SK-N-SH (cell line): ENCODE results near the gene LTBP1. TPM values are rescaled to one million over a fixed set of nuclear protein-coding genes. Genes with fewer than 3 reads are reported as not detected.

Experiments
- CTCF ChIA-PET: fragments of 300-600, 350-600 bp; formaldehyde crosslinking; extraction: SDS; loops from one replicate; lab custom pipeline; 2021; lab: Yijun Ruan, JAX
- POLR2A ChIA-PET: fragments of 350-600 bp; sonication (Branson Sonifier 250); formaldehyde crosslinking; extraction: SDS; loops from one replicate; lab custom pipeline; 2020; ENCODE audit warnings: antibody characterized with exemption, inconsistent platforms; lab: Yijun Ruan, JAX
- DNase-seq: peaks from one replicate; pipeline ENCODE4 v3.0.0; 2012
- H2AFZ ChIP-seq: fragments of 200-600 bp; sonication (generic); 2 replicates; pipeline ENCODE4 v1.8.1; 2016; ENCODE audit warnings: antibody characterized with exemption, mild to moderate bottlenecking, low read depth
- H3F3A ChIP-seq: fragments of 200-600 bp; sonication (generic); replicated peaks from 2 replicates; pipeline ENCODE3; 2016; ENCODE audit warnings: antibody characterized with exemption, mild to moderate bottlenecking; ENCODE audit not compliant: insufficient read depth
- H3K27ac ChIP-seq, 2 experiments: fragments of 200-500 bp in 1 of 2; fragments of 200-600 bp in 1 of 2; sonication (Bioruptor generic) in 1 of 2; sonication (generic), shearing (Covaris generic) in 1 of 2; 2 replicates each; pipeline versions ENCODE4 v1.5.1 to v1.6.1; 2014 to 2016; ENCODE audit warnings: low read depth in 2 of 2, inconsistent platforms in 1 of 2, low read length in 1 of 2, mild to moderate bottlenecking in 1 of 2, mixed read lengths in 1 of 2
- H3K27me3 ChIP-seq: fragments of 200-600 bp; sonication (generic), shearing (Covaris generic); 2 replicates; pipeline ENCODE4 v1.6.1; 2016; ENCODE audit warnings: mixed run types; ENCODE audit not compliant: insufficient read depth
- H3K36me3 ChIP-seq, 2 experiments: fragments of 200-500 bp in 1 of 2; fragments of 200-600 bp in 1 of 2; sonication (Bioruptor generic) in 1 of 2; sonication (generic) in 1 of 2; replicated peaks in 1 of 2; 2 replicates each; pipeline versions ENCODE3 to v1.5.1; 2014 to 2016; ENCODE audit warnings: low read length in 1 of 2, mild to moderate bottlenecking in 1 of 2; ENCODE audit not compliant: insufficient read depth in 2 of 2, control insufficient read depth in 1 of 2
- H3K4me1 ChIP-seq, 2 experiments: fragments of 200-500 bp in 1 of 2; fragments of 200-600 bp in 1 of 2; sonication (Bioruptor generic) in 1 of 2; sonication (generic), shearing (Covaris generic) in 1 of 2; 2 replicates each; pipeline versions ENCODE4 v1.5.1 to v1.6.1; 2014 to 2016; ENCODE audit warnings: low read depth in 1 of 2, low read length in 1 of 2, mixed run types in 1 of 2; ENCODE audit not compliant: insufficient read depth in 2 of 2, control insufficient read depth in 1 of 2
- H3K4me2 ChIP-seq: fragments of 200-600 bp; sonication (generic), shearing (Covaris generic); 2 replicates; pipeline ENCODE4 v1.6.1; 2017; ENCODE audit warnings: mixed run types
- H3K4me3 ChIP-seq, 2 experiments: fragments of 200-500 bp in 1 of 2; fragments of 200-600 bp in 1 of 2; sonication (Bioruptor generic) in 1 of 2; sonication (generic), shearing (Covaris generic) in 1 of 2; 2 replicates each; pipeline versions ENCODE4 v1.5.1 to v1.8.1; 2014 to 2016; ENCODE audit warnings: low read depth in 2 of 2, inconsistent platforms in 1 of 2, low read length in 1 of 2, mild to moderate bottlenecking in 1 of 2, mixed read lengths in 1 of 2, moderate library complexity in 1 of 2
- H3K79me2 ChIP-seq: fragments of 200-600 bp; sonication (generic); 2 replicates; pipeline ENCODE4 v1.8.1; 2017; ENCODE audit warnings: mild to moderate bottlenecking; ENCODE audit not compliant: insufficient read depth
- H3K9ac ChIP-seq: fragments of 200-600 bp; sonication (generic); 2 replicates; pipeline ENCODE4 v1.6.1; 2017; ENCODE audit warnings: mixed run types
- H3K9me2 ChIP-seq: fragments of 200-600 bp; sonication (generic); 2 replicates; pipeline ENCODE4 v1.6.1; 2017; ENCODE audit warnings: mixed run types
- H3K9me3 ChIP-seq: fragments of 200-600 bp; sonication (generic); 2 replicates; pipeline ENCODE4 v1.6.1; 2017; ENCODE audit warnings: mixed run types, mild to moderate bottlenecking, moderate library complexity
- H4K20me1 ChIP-seq: fragments of 200-600 bp; sonication (generic); 2 replicates; pipeline ENCODE4 v1.6.1; 2017; ENCODE audit warnings: mild to moderate bottlenecking, mixed run types; ENCODE audit not compliant: insufficient read depth
- CHD2 ChIP-seq: fragments of 150-350 bp; IDR thresholded peaks from 2 replicates; pipeline ENCODE4 v1.6.1; 2018; ENCODE audit warnings: low read length; ENCODE audit not compliant: partially characterized antibody
- CTCF ChIP-seq: fragments of 200-600 bp; sonication (generic); IDR thresholded peaks from 2 replicates; pipeline ENCODE4 v1.6.1; 2017; ENCODE audit warnings: antibody characterized with exemption, mild to moderate bottlenecking, moderate library complexity
- ELF1 ChIP-seq: IDR thresholded peaks from 2 replicates; pipeline ENCODE4 v1.4.0; 2012
- EP300 ChIP-seq, 2 experiments: IDR thresholded peaks; 2 replicates each; pipeline versions ENCODE4 v1.4.0 to v1.6.1; 2012; ENCODE audit warnings: borderline replicate concordance in 1 of 2, low read depth in 1 of 2, low read length in 1 of 2
- EZH2phosphoT487 ChIP-seq: fragments of 200-600 bp; sonication (generic); IDR thresholded peaks from 2 replicates; pipeline ENCODE4 v1.6.1; 2017; ENCODE audit warnings: low read depth, mixed run types, mild to moderate bottlenecking, antibody characterized with exemption, moderate library complexity, borderline replicate concordance
- FOSL2 ChIP-seq: IDR thresholded peaks from 2 replicates; pipeline ENCODE4 v1.4.0; 2012; ENCODE audit warnings: low read depth, mild to moderate bottlenecking, moderate library complexity, borderline replicate concordance
- GABPA ChIP-seq: IDR thresholded peaks from 2 replicates; pipeline ENCODE4 v1.4.0; 2012; ENCODE audit warnings: low read depth, mild to moderate bottlenecking
- IRF3 ChIP-seq: fragments of 150-350 bp; IDR thresholded peaks from 2 replicates; pipeline ENCODE4 v1.6.1; 2016; ENCODE audit warnings: mild to moderate bottlenecking, low read depth, low read length
- MEF2A ChIP-seq: IDR thresholded peaks from 2 replicates; pipeline ENCODE4 v1.4.0; 2012; ENCODE audit warnings: low read depth, borderline replicate concordance
- PBX3 ChIP-seq: IDR thresholded peaks from 2 replicates; pipeline ENCODE4; 2012
- POLR2AphosphoS5 ChIP-seq: IDR thresholded peaks from 2 replicates; pipeline ENCODE4 v1.6.1; 2012; ENCODE audit warnings: low read depth, low read length
- RAD21 ChIP-seq: IDR thresholded peaks from 2 replicates; pipeline ENCODE4 v1.6.1; 2012; ENCODE audit warnings: mild to moderate bottlenecking, low read length
- RFX5 ChIP-seq: IDR thresholded peaks from 2 replicates; pipeline ENCODE4 v1.6.1; 2012; ENCODE audit warnings: mild to moderate bottlenecking, improper control_type of control experiment, low read length
- RXRA ChIP-seq: IDR thresholded peaks from 2 replicates; pipeline ENCODE4 v1.4.0; 2012; ENCODE audit warnings: low read depth, mild to moderate bottlenecking, borderline replicate concordance
- SMC3 ChIP-seq: IDR thresholded peaks from 2 replicates; pipeline ENCODE4 v1.6.1; 2012; ENCODE audit warnings: low read depth, low read length, improper control_type of control experiment
- TAF1 ChIP-seq: IDR thresholded peaks from 2 replicates; pipeline ENCODE4 v1.6.1; 2012; ENCODE audit warnings: low read depth, mild to moderate bottlenecking, low read length, moderate library complexity, borderline replicate concordance
- TCF12 ChIP-seq: IDR thresholded peaks from 2 replicates; pipeline ENCODE4 v1.4.0; 2012
- WGBS: methylation state at CpG from one replicate; pipeline ENCODE4 v1.1.6; 2017; ENCODE audit warnings: low lambda C conversion rate; 5-methylcytosine and 5-hydroxymethylcytosine counted together
- polyA plus RNA-seq, 3 experiments: library from polyadenylated mRNA; depleted of rRNA; stranded (reverse); fragments of >200 nt; gene quantifications; 2 replicates each; pipeline ENCODE4 v1.2.3, GENCODE V29; 2012

LTBP1 gene
- polyA plus RNA-seq, 1 of the 3 experiments (the other 2 are of a cell fraction) = 467 TPM

GRCh38 chr2:33005057-33005456 lies 58.3 kb downstream of the LTBP1 start:
- CTCF ChIA-PET = interaction anchor here (1.1 kb wide), 1 partner anchor 30 kb away, joined by 3 read pairs; no protein-coding TSS in a partner anchor
- no peak for DNase-seq
- no peaks in the 10 kb centered on the region for H3K9me2 ChIP-seq
- POLR2A ChIA-PET = no interaction called here
- H4K20me1 ChIP-seq = no peaks in the 10 kb centered on the region
- no peak for TF ChIP-seq MEF2A
- no peak for TF ChIP-seq CTCF
- no peak for TF ChIP-seq POLR2AphosphoS5
- no peak for TF ChIP-seq ELF1
- TF ChIP-seq EP300 (IDR thresholded peaks at IDR 0.05; ENCODE audit: borderline replicate concordance in 1 of 2, low read depth in 1 of 2, low read length in 1 of 2) = no peak
- TF ChIP-seq TAF1 = no peak
- TF ChIP-seq SMC3 = no peak
- TF ChIP-seq RFX5 = no peak
- no peak overlapping the region for H3K9ac ChIP-seq
- no peaks in the 10 kb centered on the region for H3K27me3 ChIP-seq
- no peaks in the 10 kb centered on the region for H3F3A ChIP-seq
- no peaks in the 10 kb centered on the region for H3K79me2 ChIP-seq
- no peak overlapping the region for H2AFZ ChIP-seq
- whole genome bisulfite sequencing = 93% methylated on average over 2 of the region's 2 CpGs
- no peaks in the 10 kb centered on the region for H3K4me1 ChIP-seq
- no peak overlapping the region for H3K4me2 ChIP-seq
- no peak overlapping the region for H3K27ac ChIP-seq
- no peaks in the 10 kb centered on the region for H3K9me3 ChIP-seq
- no peaks in the 10 kb centered on the region for H3K36me3 ChIP-seq
- no peak overlapping the region for H3K4me3 ChIP-seq

GRCh38 chr2:33008716-33009115 lies 62.0 kb downstream of the LTBP1 start:
- ChIA-PET CTCF (no interaction called here), POLR2A (no interaction called here)
- Histone ChIP-seq H3K4me2 (no peak overlapping the region), H3K9me3 (no peaks in the 10 kb centered on the region), H3K4me1 (no peaks in the 10 kb centered on the region), H3K27ac (no peak overlapping the region), H3K36me3 (no peaks in the 10 kb centered on the region), H3K79me2 (no peaks in the 10 kb centered on the region), H3K9ac (no peak overlapping the region), H2AFZ (no peak overlapping the region), H3K27me3 (no peaks in the 10 kb centered on the region), H4K20me1 (no peaks in the 10 kb centered on the region), H3K4me3 (no peak overlapping the region), H3F3A (peaks cover 9% of the 10 kb centered on the region), H3K9me2 (no peaks in the 10 kb centered on the region)
- no peak for DNase-seq
- 82% methylated on average over 1 of the region's 1 CpG for WGBS
- TF ChIP-seq PBX3 = no peak
- TF ChIP-seq IRF3 = no peak
- no peak for TF ChIP-seq TCF12
- no peak for TF ChIP-seq CHD2
- no peak for TF ChIP-seq RAD21
- no peak for TF ChIP-seq EZH2phosphoT487
- no peak for TF ChIP-seq EP300 (IDR thresholded peaks at IDR 0.05; ENCODE audit: borderline replicate concordance in 1 of 2, low read depth in 1 of 2, low read length in 1 of 2)
- no peak for TF ChIP-seq POLR2AphosphoS5
- no peak for TF ChIP-seq GABPA
- no peak for TF ChIP-seq FOSL2
- TF ChIP-seq MEF2A = no peak
- TF ChIP-seq RXRA = no peak
